Kidney tubule cell (primary cell): ENCODE data around the gene FCER1G.
A peak's percentile ranks its signal among the peaks of the same experiment; 100 is the strongest.

Experiments
- DNase-seq: peaks from one replicate; pipeline ENCODE4 v3.0.0-alpha.2; 2018; ENCODE audit warnings: low spot score

The FCER1G gene

GRCh38 chr1:161266202-161266601, 51.1 kb downstream of the FCER1G start:
- peak; percentile 65 for DNase-seq

GRCh38 chr1:161266836-161267235, 51.7 kb downstream of the FCER1G start:
- DNase-seq: no peak

DNA sequence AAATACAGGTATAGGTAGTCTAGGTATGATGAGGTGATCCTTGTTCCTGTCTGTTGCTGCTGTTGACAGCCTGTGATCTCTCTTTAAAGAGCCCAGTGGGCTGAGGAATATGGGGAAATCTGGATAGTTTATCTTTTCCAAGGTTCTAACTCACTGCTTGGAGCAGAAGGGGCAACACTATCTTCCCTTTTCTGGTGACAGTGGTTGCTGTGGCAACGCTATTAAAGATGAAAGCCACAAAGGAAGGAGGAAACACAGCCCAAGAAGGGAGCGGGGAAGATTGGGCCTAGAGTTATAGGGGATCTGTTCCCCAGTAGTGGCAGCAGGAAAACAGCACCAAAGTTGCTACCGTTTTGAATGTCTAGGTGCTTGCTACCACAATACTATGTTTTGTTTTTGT, 52.2 kb downstream of the FCER1G start:
- no peak for DNase-seq
